ENCODE results near the gene ZBTB45. TPM values are rescaled to one million over a fixed set of nuclear protein-coding genes. Genes with fewer than 3 reads are reported as not detected.

Gene ZBTB45
- total RNA-seq, 1 experiment from 2014 or later = 19.6 TPM

- no peak for TF ChIP-seq CTCF (IDR thresholded peaks at IDR 0.05; ENCODE audit: unreplicated experiment)
- Mint-ChIP-seq H3K27ac (ENCODE audit: unreplicated experiment) (peak overlapping the region; percentile 75), H3K27me3 (ENCODE audit: unreplicated experiment) (no peaks in the 10 kb centered on the region), H3K9me3 (ENCODE audit: low read depth, unreplicated experiment) (no peaks in the 10 kb centered on the region), H3K36me3 (ENCODE audit: insufficient read depth, unreplicated experiment) (peaks cover 65% of the 10 kb centered on the region), H3K4me1 (ENCODE audit: low read depth, unreplicated experiment) (peaks cover 36% of the 10 kb centered on the region), H3K4me3 (ENCODE audit: low read depth, unreplicated experiment) (peak overlapping the region; percentile 88)
- intact Hi-C loops (cut with micrococcal nuclease; ENCODE audit: unreplicated experiment) = no loop called here
- no TSS peak for BruUV-seq (replicated peaks)
- peak; percentile 81 for DNase-seq
- CTCF ChIA-PET = interaction anchor here (1.0 to 3.5 kb wide), 6 partner anchors 25 to 156 kb away, joined by 3 to 28 read pairs (median 6); partner anchors contain the start of genes CHMP2A, TRIM28, ZNF446 and ZNF497
Measured at GRCh38 chr19:58519087-58519354, 589 bp downstream of the ZBTB45 start.

- H3K4me3 Mint-ChIP-seq (ENCODE audit: low read depth, unreplicated experiment) = peak overlapping the region; percentile 88
- CTCF ChIA-PET = interaction anchor here (0.5 to 3.5 kb wide), 8 partner anchors 12 to 156 kb away, joined by 3 to 28 read pairs (median 6); partner anchors contain the start of genes CHMP2A, TRIM28, ZNF446 and ZNF497
- H3K27ac Mint-ChIP-seq (ENCODE audit: unreplicated experiment) = peak overlapping the region; percentile 75
- no peaks in the 10 kb centered on the region for H3K9me3 Mint-ChIP-seq (ENCODE audit: low read depth, unreplicated experiment)
- no peaks in the 10 kb centered on the region for H3K27me3 Mint-ChIP-seq (ENCODE audit: unreplicated experiment)
- H3K4me1 Mint-ChIP-seq (ENCODE audit: low read depth, unreplicated experiment) = peaks cover 41% of the 10 kb centered on the region
- TF ChIP-seq CTCF (IDR thresholded peaks at IDR 0.05; ENCODE audit: unreplicated experiment) = no peak
- DNase-seq = peak; percentile 23
- intact Hi-C loops (cut with micrococcal nuclease; ENCODE audit: unreplicated experiment) = no loop called here
- peaks cover 70% of the 10 kb centered on the region for H3K36me3 Mint-ChIP-seq (ENCODE audit: insufficient read depth, unreplicated experiment)
- BruUV-seq (replicated peaks) = no TSS peak
Measured at GRCh38 chr19:58518256-58519086, 1.1 kb downstream of the ZBTB45 start.

GRCh38 chr19:58516964-58517833 lies 2.4 kb downstream of the ZBTB45 start:
- H3K27me3 Mint-ChIP-seq (ENCODE audit: unreplicated experiment) = no peaks in the 10 kb centered on the region
- H3K4me3 Mint-ChIP-seq (ENCODE audit: low read depth, unreplicated experiment) = no peak overlapping the region
- no peak for DNase-seq
- peaks cover 81% of the 10 kb centered on the region for H3K36me3 Mint-ChIP-seq (ENCODE audit: insufficient read depth, unreplicated experiment)
- H3K9me3 Mint-ChIP-seq (ENCODE audit: low read depth, unreplicated experiment) = no peaks in the 10 kb centered on the region
- intact Hi-C loops (cut with micrococcal nuclease; ENCODE audit: unreplicated experiment) = no loop called here
- H3K4me1 Mint-ChIP-seq (ENCODE audit: low read depth, unreplicated experiment) = peaks cover 44% of the 10 kb centered on the region
- TF ChIP-seq CTCF (IDR thresholded peaks at IDR 0.05; ENCODE audit: unreplicated experiment) = no peak
- TSS peak; percentile 13 for BruUV-seq (replicated peaks)
- H3K27ac Mint-ChIP-seq (ENCODE audit: unreplicated experiment) = no peak overlapping the region
- CTCF ChIA-PET = interaction anchor here (0.5 kb wide), 1 partner anchor 718 kb away, joined by 3 read pairs; no protein-coding TSS in a partner anchor

GRCh38 chr19:58516246-58516836 lies 3.3 kb downstream of the ZBTB45 start:
- BruUV-seq (replicated peaks) = no TSS peak
- no peak for DNase-seq
- H3K4me3 Mint-ChIP-seq (ENCODE audit: low read depth, unreplicated experiment) = no peak overlapping the region
- H3K9me3 Mint-ChIP-seq (ENCODE audit: low read depth, unreplicated experiment) = no peaks in the 10 kb centered on the region
- H3K36me3 Mint-ChIP-seq (ENCODE audit: insufficient read depth, unreplicated experiment) = peaks cover 86% of the 10 kb centered on the region
- CTCF ChIA-PET = no interaction called here
- TF ChIP-seq CTCF (IDR thresholded peaks at IDR 0.05; ENCODE audit: unreplicated experiment) = no peak
- intact Hi-C loops (cut with micrococcal nuclease; ENCODE audit: unreplicated experiment) = no loop called here
- peaks cover 44% of the 10 kb centered on the region for H3K4me1 Mint-ChIP-seq (ENCODE audit: low read depth, unreplicated experiment)
- no peak overlapping the region for H3K27ac Mint-ChIP-seq (ENCODE audit: unreplicated experiment)
- H3K27me3 Mint-ChIP-seq (ENCODE audit: unreplicated experiment) = no peaks in the 10 kb centered on the region
